NCI-H2227 (cell line): ENCODE measurements around the gene MFAP1.
"Not testable (repeated sequence)": the region's sequence is repeated elsewhere in the genome, so short reads cannot be mapped to it uniquely, and the experiment has no call there.

Source experiments
- DNase-seq: peaks from one replicate; lab custom pipeline; 2025; ENCODE audit not compliant: unreplicated experiment; lab: John Stamatoyannopoulos, UW

MFAP1 gene

GRCh38 chr15:43821505-43821904 is 3.0 kb downstream of the MFAP1 start:
- DNase-seq: no peak

- DNase-seq: not testable (repeated sequence)
These were observed 9.4 kb downstream of the MFAP1 start for GRCh38 chr15:43815064-43815463.

DNA sequence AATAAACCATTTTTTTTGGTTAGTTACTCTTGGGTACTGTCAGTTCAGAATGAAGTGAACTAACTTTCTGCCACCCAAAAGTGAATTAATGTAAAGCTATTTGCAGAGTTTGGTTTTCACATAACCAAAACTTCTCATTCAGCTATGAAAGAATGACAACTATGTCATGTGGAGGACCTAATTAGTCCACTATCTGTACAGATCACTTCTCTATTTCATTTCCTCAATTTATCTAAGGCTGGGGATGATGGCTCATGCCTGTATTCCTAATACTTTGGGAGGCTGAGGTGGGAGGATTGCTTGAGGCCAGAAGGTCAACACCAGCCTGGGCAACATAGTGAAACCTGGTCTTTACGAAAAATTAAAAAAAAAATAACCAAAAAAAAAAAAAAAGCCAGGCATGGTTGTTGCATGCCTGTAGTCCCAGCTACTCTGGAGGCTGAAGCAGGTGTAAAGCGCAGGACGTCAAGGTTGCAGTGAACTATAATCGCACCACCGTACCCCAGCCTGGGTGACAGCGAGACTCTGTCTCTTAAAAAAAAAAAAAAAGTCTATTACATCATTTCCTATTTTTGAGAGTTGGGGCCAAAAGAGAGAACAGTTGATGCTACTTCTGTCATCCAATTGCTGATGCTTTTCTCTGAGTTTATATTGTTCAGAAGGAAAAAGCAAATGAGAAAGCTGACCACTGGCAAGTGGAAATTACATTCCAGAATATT is 15.4 kb downstream of the MFAP1 start:
- no peak for DNase-seq

DNA sequence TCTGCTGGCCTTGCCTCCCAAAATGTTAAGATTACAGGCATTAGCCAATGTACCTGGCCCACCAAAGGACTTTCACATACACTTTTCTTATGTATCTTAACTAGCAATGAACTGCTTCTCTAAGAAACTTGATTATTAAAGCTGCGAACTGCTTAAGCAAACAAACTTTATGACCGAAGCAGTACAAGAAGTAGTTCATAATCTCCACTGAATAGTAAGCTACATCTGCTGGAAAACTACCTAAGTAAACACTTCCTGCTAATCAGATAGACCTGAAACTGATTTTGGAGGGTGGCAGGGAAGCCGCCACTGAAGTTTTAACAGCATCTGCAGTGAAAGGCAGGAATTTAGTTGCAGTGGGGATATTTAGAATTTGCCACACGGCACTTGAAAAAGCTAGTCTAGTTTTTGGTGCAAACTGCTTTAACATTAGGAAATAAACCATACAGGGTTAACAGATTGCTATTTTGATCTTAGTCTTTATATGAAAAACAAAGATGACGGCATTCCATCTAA is 16.0 kb downstream of the MFAP1 start:
- DNase-seq: no peak

DNA sequence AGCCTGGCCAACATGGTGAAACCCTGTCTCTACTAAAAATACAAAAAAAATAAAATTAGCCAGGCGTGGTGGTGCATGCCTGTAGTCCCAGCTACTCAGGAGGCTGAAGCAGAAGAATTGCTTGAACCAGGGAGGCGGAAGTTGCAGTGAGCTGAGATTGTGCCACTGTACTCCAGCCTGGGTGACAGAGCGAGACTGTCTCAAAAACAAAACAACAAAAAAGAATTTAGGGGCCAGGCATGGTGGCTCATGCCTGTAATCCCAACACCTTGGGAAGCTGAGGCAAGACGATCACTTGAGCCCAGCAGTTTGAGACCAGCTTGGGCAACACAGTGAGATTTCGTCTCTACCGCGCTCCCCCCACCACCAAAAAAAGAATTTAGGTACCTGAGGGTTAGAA is 21.8 kb downstream of the MFAP1 start:
- DNase-seq: not testable (repeated sequence)

- peak; percentile 88 for DNase-seq
These were observed 24.0 kb downstream of the MFAP1 start, which contains the start of gene HYPK for GRCh38 chr15:43800286-43801141. TSS of gene HYPK (plus strand) at chr15:43800599. CDS start at chr15:43800623, 24 bp downstream.

GRCh38 chr15:43799945-43800285 is 24.6 kb downstream of the MFAP1 start, which contains the start of gene SERINC4:
TSS of gene SERINC4 (minus strand) at chr15:43800220. CDS start at chr15:43799986, 234 bp downstream.
- no peak for DNase-seq

- no peak for DNase-seq
These were observed 25.1 kb downstream of the MFAP1 start for GRCh38 chr15:43799209-43799944.

DNA sequence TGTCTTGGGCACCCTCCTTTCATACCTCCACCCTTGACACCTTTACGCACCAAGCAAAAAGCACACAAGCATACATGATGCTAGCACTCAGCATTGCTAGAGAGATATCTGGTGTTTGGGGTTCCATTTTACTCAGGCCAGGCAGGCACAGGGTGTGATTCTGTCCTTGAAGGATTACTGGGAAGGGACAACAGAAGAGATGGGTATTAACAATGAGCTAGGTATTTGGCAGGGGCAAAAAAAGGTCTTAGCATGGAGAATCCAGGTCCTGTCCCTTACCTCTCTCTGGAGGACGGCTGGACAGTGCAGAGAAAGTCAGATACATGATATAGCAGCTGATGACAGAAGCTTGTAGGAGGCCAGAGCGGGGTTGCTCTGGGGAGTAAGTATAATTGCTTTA is 27.9 kb downstream of the MFAP1 start:
- DNase-seq: no peak

DNA sequence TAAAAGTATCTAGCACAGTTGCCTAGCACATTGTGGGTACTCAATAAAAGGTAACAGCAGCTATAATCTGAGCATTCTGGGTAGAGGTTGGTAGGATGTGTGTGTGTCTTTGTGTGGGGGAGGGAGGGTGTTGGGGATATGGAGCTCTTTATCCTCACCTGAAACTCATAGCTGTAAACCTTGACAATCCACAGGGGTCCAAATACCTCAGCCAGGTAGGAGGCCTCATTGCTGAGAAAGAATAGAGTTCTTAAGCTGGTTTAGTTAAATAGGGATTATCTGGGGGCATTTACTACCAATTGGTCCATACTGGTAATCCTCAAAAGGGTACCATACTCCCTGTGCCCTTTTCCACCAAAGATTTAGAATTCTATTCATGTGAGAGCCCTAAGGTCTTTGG is 28.5 kb downstream of the MFAP1 start:
- DNase-seq: no peak

GRCh38 chr15:43795197-43795596 is 29.3 kb downstream of the MFAP1 start:
- DNase-seq: no peak

DNA sequence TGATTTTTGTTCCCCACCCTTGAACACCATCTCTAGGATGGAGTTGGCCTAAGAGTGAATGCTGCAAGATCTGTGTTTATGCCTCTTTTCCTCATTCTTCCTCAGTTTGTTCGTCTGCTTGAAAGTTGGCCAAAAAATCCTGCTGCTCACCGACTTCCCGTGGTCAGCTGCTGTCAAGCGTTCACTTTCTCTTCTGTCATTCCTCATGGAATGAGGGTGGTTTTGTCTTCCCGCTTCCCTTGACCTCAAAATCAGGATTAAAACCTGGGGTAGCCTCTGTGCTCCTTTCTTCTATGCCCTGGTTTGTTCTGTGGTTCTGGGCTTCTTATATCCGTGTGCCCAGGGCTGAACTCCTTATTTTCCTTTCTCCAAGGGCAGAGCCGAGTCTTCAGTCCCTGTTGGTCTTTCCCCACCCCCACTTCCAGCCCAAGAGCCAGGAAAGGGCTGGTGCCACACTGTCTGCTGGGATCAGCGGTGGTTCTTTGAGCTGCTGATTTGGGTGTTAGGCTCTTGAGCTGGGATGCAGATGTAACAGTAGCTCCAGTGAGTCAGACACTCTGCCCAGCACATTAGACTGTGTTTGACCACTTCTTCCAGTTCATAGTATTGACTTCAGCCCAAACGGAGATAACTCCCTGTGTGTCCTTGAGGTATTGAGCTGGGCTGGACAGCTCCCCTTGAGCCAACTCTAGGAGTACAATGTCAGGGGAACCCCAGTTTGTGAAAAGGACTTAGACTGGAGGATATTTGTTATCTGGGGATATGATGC is 30.0 kb downstream of the MFAP1 start:
- no peak for DNase-seq

- DNase-seq: no peak
These were observed 30.8 kb downstream of the MFAP1 start for GRCh38 chr15:43793647-43794046.

DNA sequence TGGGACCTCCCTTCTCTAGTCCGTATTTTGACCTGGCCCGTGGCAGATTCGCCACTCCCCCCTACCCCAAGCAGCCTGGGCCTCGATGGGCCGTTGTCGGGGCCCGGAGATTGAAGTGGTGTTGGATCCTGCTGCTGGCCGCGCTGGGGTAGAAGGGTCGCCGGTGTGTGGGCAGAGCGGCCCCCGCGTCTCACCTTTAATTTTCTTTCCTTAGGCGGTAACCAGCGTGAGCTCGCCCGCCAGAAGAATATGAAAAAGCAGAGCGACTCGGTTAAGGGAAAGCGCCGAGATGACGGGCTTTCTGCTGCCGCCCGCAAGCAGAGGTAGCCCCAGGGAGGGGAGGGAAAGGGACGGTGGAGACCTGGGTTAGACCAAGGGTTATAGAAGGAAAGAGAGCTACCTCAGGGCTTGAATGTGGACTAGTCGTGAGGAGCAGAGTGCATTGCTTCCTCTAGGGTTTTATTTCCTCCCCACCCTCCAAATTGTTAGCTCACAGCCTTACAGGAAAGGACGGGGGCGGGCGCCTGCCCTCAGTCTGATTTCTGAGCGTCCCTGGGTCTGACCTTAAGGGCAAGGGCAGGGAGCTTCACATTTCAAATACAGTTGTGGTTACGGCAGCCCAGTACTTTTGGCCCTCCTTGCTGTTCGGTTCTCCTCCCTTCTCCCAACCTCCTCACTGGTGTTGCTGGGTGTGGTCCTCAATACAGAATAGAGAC is 31.6 kb downstream of the MFAP1 start:
- no peak for DNase-seq

DNA sequence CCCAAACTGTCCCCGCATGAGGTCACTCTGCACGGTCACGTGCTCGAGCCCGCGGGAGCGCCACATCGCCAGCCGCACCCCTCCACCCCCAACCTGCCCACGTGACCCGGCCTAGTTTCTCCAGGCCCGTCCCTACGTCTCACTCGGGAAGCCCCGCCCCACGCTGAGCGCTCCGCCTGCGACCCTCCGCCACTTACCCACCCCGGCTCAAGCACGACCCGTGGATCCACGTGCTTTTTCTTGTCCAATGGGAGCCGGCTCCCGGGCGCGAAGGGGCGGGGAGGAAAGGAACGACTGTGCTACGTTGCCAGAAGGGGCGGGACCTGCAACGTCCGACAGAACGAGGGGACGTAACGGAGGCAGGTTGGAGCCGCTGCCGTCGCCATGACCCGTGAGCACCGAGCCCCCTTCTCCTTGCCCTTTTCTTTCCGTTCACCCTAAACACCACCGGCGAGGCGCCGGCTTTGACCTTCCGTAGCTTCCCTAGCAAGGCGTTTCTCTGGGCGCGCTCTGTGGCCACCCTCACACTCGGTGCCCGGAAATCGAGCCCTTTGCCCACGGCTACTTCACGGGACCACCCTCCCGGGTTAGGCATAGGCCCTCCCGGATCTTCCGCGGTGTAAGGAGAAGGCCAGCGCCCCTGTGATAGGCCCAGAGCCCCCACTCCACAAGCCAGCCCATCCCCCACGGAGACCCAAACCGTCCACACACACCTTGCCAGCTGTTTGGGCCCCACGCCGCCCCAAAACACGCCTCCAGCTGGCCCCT is 32.3 kb downstream of the MFAP1 start, which contains the start of gene SERF2:
Gene SERF2 (plus strand): TSS at position 328 of the 768 bp plus-strand sequence. CDS start 57 bp downstream, at position 385.
- peak; percentile 98 for DNase-seq

GRCh38 chr15:43789409-43789808 is 35.1 kb downstream of the MFAP1 start:
- DNase-seq: no peak

- no peak for DNase-seq
These were observed 45.5 kb downstream of the MFAP1 start for GRCh38 chr15:43779016-43779415.

GRCh38 chr15:43777267-43777914 is 47.1 kb downstream of the MFAP1 start:
- peak; percentile 77 for DNase-seq
